HEK293T (cell line): Measurements from ENCODE around the gene ZDHHC14.

Experiments used
- CTCF ChIA-PET: fragments of 350-600 bp; formaldehyde crosslinking; extraction: SDS; loops from one replicate; lab custom pipeline; 2021; ENCODE audit warnings: antibody characterized with exemption, inconsistent platforms; lab: Yijun Ruan, JAX
- POLR2A ChIA-PET: fragments of 350-600 bp; formaldehyde crosslinking; extraction: SDS; loops from one replicate; lab custom pipeline; 2020; ENCODE audit warnings: antibody characterized with exemption, inconsistent platforms; lab: Yijun Ruan, JAX
- DNase-seq: peaks from one replicate; pipeline ENCODE4 v3.0.0; 2012; ENCODE audit warnings: mixed read lengths; ENCODE audit errors: extremely low spot score
- ARNT ChIP-seq: fragments of 450-650 bp; IDR thresholded peaks from 2 replicates; pipeline ENCODE4 v1.6.1; 2017; ENCODE audit warnings: mild to moderate bottlenecking
- BHLHE40 ChIP-seq: fragments of 450-650 bp; IDR thresholded peaks from 2 replicates; pipeline ENCODE4 v1.6.1; 2016; ENCODE audit warnings: mild to moderate bottlenecking, moderate library complexity, borderline replicate concordance
- CTBP1 ChIP-seq: fragments of 450-650 bp; IDR thresholded peaks from 2 replicates; pipeline ENCODE4 v1.6.1; 2016; ENCODE audit warnings: borderline replicate concordance
- ELF4 ChIP-seq: fragments of 450-650 bp; IDR thresholded peaks from 2 replicates; pipeline ENCODE4 v1.6.1; 2017; ENCODE audit warnings: antibody characterized with exemption
- FOXA1 ChIP-seq: fragments of 450-650 bp; IDR thresholded peaks from 2 replicates; pipeline ENCODE4 v1.6.1; 2016; ENCODE audit warnings: mild to moderate bottlenecking
- FOXK2 ChIP-seq: fragments of 450-650 bp; IDR thresholded peaks from 2 replicates; pipeline ENCODE4 v1.6.1; 2016; ENCODE audit warnings: mild to moderate bottlenecking
- FOXM1 ChIP-seq: fragments of 450-650 bp; IDR thresholded peaks from 2 replicates; pipeline ENCODE4 v1.6.1; 2017; ENCODE audit warnings: mild to moderate bottlenecking, borderline replicate concordance
- HDGF ChIP-seq: fragments of 450-650 bp; IDR thresholded peaks from 2 replicates; pipeline ENCODE4 v1.6.1; 2017; ENCODE audit warnings: antibody characterized with exemption, borderline replicate concordance
- L3MBTL2 ChIP-seq: fragments of 450-650 bp; conservative IDR thresholded peaks from 2 replicates; pipeline ENCODE4 v1.6.1; 2016; ENCODE audit warnings: mild to moderate bottlenecking
- LEF1 ChIP-seq: fragments of 450-650 bp; IDR thresholded peaks from 2 replicates; pipeline ENCODE4 v1.6.1; 2017; ENCODE audit warnings: mild to moderate bottlenecking, borderline replicate concordance
- NFRKB ChIP-seq: fragments of 450-650 bp; IDR thresholded peaks from 2 replicates; pipeline ENCODE4 v1.6.1; 2016; ENCODE audit warnings: mild to moderate bottlenecking, moderate library complexity
- PKNOX1 ChIP-seq: fragments of 450-650 bp; IDR thresholded peaks from 2 replicates; pipeline ENCODE4 v1.6.1; 2016
- SP1 ChIP-seq: fragments of 450-650 bp; IDR thresholded peaks from 2 replicates; pipeline ENCODE4 v1.6.1; 2017
- SUZ12 ChIP-seq: fragments of 450-650 bp; IDR thresholded peaks from 2 replicates; pipeline ENCODE4 v1.6.1; 2016; ENCODE audit warnings: mild to moderate bottlenecking
- TARDBP ChIP-seq: fragments of 450-650 bp; IDR thresholded peaks from 2 replicates; pipeline ENCODE4 v1.6.1; 2016
- ZNF384 ChIP-seq: fragments of 450-650 bp; IDR thresholded peaks from 2 replicates; pipeline ENCODE4 v1.6.1; 2016

Gene ZDHHC14

GRCh38 chr6:157494132-157494710 is 113.2 kb downstream of the ZDHHC14 start:
- CTCF ChIA-PET = interaction anchor here (0.7 kb wide), 1 partner anchor 187 kb away, joined by 4 read pairs; no protein-coding TSS in a partner anchor
- TF ChIP-seq SUZ12 (no peak), ZNF384 (no peak), PKNOX1 (no peak), L3MBTL2 (no peak), CTBP1 (no peak), NFRKB (no peak), ELF4 (no peak), SP1 (no peak), FOXM1 (no peak), ARNT (no peak), FOXA1 (no peak), BHLHE40 (no peak), LEF1 (no peak), FOXK2 (no peak), HDGF (no peak), TARDBP (no peak)
- POLR2A ChIA-PET = no interaction called here
- DNase-seq = no peak

- POLR2A ChIA-PET = no interaction called here
- no peak for DNase-seq
- CTCF ChIA-PET = no interaction called here
- TF ChIP-seq FOXA1 (no peak), SP1 (no peak)
These were observed 115.6 kb downstream of the ZDHHC14 start for GRCh38 chr6:157496534-157497095.

- DNase-seq = no peak
These were observed 116.6 kb downstream of the ZDHHC14 start for GRCh38 chr6:157497579-157497978.

GRCh38 chr6:157498817-157499216 is 117.8 kb downstream of the ZDHHC14 start:
- TF ChIP-seq ARNT = no peak
- TF ChIP-seq BHLHE40 = no peak
- TF ChIP-seq PKNOX1 = no peak
- no peak for TF ChIP-seq ZNF384
- ChIA-PET CTCF (no interaction called here), POLR2A (interaction anchor here (1.8 kb wide), 1 partner anchor 176 kb away, joined by 4 read pairs; the partner anchor contains the start of gene TMEM242)
- no peak for DNase-seq

More at GRCh38 chr6:157497579-157497978, 116.6 kb downstream of the ZDHHC14 start:
- POLR2A ChIA-PET = no interaction called here
- TF ChIP-seq NFRKB = no peak
- no peak for TF ChIP-seq PKNOX1
- no peak for TF ChIP-seq ARNT
- no peak for TF ChIP-seq TARDBP
- no peak for TF ChIP-seq CTBP1
- TF ChIP-seq L3MBTL2 = no peak
- TF ChIP-seq BHLHE40 = no peak
- no peak for TF ChIP-seq FOXA1
- TF ChIP-seq ZNF384 = no peak
- TF ChIP-seq ELF4 = no peak
- CTCF ChIA-PET = no interaction called here

- ChIA-PET POLR2A (interaction anchor here (1.8 kb wide), 1 partner anchor 177 kb away, joined by 4 read pairs; the partner anchor contains the start of gene TMEM242), CTCF (no interaction called here)
- DNase-seq = no peak
- TF ChIP-seq L3MBTL2 = no peak
- TF ChIP-seq CTBP1 = no peak
- no peak for TF ChIP-seq ELF4
- TF ChIP-seq NFRKB = no peak
- no peak for TF ChIP-seq SUZ12
- TF ChIP-seq TARDBP = no peak
- TF ChIP-seq ZNF384 = no peak
These were observed 119.0 kb downstream of the ZDHHC14 start for GRCh38 chr6:157500022-157500421.

GRCh38 chr6:157503018-157503747 is 122.2 kb downstream of the ZDHHC14 start:
- POLR2A ChIA-PET = no interaction called here
- DNase-seq = no peak
- TF ChIP-seq TARDBP = no peak
- no peak for TF ChIP-seq L3MBTL2
- no peak for TF ChIP-seq FOXK2
- no peak for TF ChIP-seq CTBP1
- no peak for TF ChIP-seq NFRKB
- no peak for TF ChIP-seq HDGF
- TF ChIP-seq BHLHE40 = no peak
- TF ChIP-seq SP1 = no peak
- no peak for TF ChIP-seq ELF4
- no peak for TF ChIP-seq FOXA1
- TF ChIP-seq FOXM1 = no peak
- TF ChIP-seq PKNOX1 = no peak
- no peak for TF ChIP-seq ZNF384
- TF ChIP-seq ARNT = no peak
- no peak for TF ChIP-seq LEF1
- no peak for TF ChIP-seq SUZ12
- CTCF ChIA-PET = no interaction called here
